ENCODE data around the gene PCK1. TPM values are rescaled to one million over a fixed set of nuclear protein-coding genes. Genes with fewer than 3 reads are reported as not detected.

The PCK1 gene
- total and polyA plus RNA-seq, 2 donors (not counting 3 experiments of a cell fraction or from before 2014, with no cell fraction given): not detected

- no peaks in the 10 kb centered on the region for H3K27me3 ChIP-seq (ENCODE audit: control insufficient read depth in 2 of 2, insufficient read depth in 2 of 2, low read length in 2 of 2)
- no TSS peak for BruUV-seq (replicated peaks)
- DNase-seq (ENCODE audit: low read depth, low spot score): no peak
- H3K27ac ChIP-seq (ENCODE audit: insufficient read depth, low read depth, low read length): no peak overlapping the region
- H3K79me2 ChIP-seq (ENCODE audit: control insufficient read depth, insufficient read depth, low read length): no peaks in the 10 kb centered on the region
- no peak for FAIRE-seq
- no peaks in the 10 kb centered on the region for H3K36me3 ChIP-seq (ENCODE audit: control insufficient read depth in 2 of 2, extremely low read depth in 1 of 2, insufficient read depth in 2 of 2, low read length in 2 of 2)
- no peak overlapping the region for H3K4me2 ChIP-seq (ENCODE audit: insufficient read depth, low read length)
- POLR2A ChIA-PET: no interaction called here
- TF ChIP-seq FOS (IDR thresholded peaks at IDR 0.05; ENCODE audit: borderline replicate concordance, insufficient read depth, low read length): no peak
- no peak for TF ChIP-seq JUN (IDR thresholded peaks at IDR 0.05; ENCODE audit: borderline replicate concordance, insufficient read depth, insufficient read length, low read depth)
- TF ChIP-seq, protein P1, sequence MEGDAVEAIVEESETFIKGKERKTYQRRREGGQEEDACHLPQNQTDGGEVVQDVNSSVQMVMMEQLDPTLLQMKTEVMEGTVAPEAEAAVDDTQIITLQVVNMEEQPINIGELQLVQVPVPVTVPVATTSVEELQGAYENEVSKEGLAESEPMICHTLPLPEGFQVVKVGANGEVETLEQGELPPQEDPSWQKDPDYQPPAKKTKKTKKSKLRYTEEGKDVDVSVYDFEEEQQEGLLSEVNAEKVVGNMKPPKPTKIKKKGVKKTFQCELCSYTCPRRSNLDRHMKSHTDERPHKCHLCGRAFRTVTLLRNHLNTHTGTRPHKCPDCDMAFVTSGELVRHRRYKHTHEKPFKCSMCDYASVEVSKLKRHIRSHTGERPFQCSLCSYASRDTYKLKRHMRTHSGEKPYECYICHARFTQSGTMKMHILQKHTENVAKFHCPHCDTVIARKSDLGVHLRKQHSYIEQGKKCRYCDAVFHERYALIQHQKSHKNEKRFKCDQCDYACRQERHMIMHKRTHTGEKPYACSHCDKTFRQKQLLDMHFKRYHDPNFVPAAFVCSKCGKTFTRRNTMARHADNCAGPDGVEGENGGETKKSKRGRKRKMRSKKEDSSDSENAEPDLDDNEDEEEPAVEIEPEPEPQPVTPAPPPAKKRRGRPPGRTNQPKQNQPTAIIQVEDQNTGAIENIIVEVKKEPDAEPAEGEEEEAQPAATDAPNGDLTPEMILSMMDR (IDR thresholded peaks at IDR 0.05; ENCODE audit: extremely low read depth in 1 of 2, insufficient read depth in 1 of 2, low read depth in 1 of 2, low read length in 2 of 2): no peak
- no peak for TF ChIP-seq MYC (IDR thresholded peaks at IDR 0.05; ENCODE audit: low read depth, low read length)
- no peak for TF ChIP-seq POLR2AphosphoS5 (IDR thresholded peaks at IDR 0.05; ENCODE audit: insufficient read depth, low read depth, low read length)
- H3K9me1 ChIP-seq (replicated peaks; ENCODE audit: control insufficient read depth, extremely low read depth, insufficient read depth, low read length): no peaks in the 10 kb centered on the region
- no peak overlapping the region for H3K9ac ChIP-seq (replicated peaks; ENCODE audit: extremely low read depth, insufficient read depth, low read length)
- intact Hi-C loops (cut with micrococcal nuclease): no loop called here
- H3K4me1 ChIP-seq (ENCODE audit: control insufficient read depth, extremely low read depth, insufficient read depth, low read length): no peaks in the 10 kb centered on the region
- H3K4me3 ChIP-seq (replicated peaks in 1 of 3; ENCODE audit: insufficient read depth in 1 of 3, low read depth in 1 of 3, low read length in 3 of 3): no peak overlapping the region
- H4K20me1 ChIP-seq (replicated peaks; ENCODE audit: control insufficient read depth, extremely low read depth, insufficient read depth, low read length): no peaks in the 10 kb centered on the region
- H3K9me3 ChIP-seq (replicated peaks; ENCODE audit: control insufficient read depth, insufficient read depth, low read length): no peaks in the 10 kb centered on the region
- CTCF ChIA-PET: no interaction called here
- no peak overlapping the region for H2AFZ ChIP-seq (ENCODE audit: low read depth, low read length)
- dilution Hi-C loops (cut with MboI; ENCODE audit: extremely low pct_ligation_motif_present, low sequenced_read_pairs): no loop called here
Observed at GRCh38 chr20:57608516-57608915, 47.6 kb downstream of the PCK1 start.

Data from endothelial cell of umbilical vein (primary cell).